ENCODE measurements around the gene LUZP2. TPM values are rescaled to one million over a fixed set of nuclear protein-coding genes. Genes with fewer than 3 reads are reported as not detected.

The LUZP2 gene
- total RNA-seq, 2 experiments from 2014 or later: not detected

DNA sequence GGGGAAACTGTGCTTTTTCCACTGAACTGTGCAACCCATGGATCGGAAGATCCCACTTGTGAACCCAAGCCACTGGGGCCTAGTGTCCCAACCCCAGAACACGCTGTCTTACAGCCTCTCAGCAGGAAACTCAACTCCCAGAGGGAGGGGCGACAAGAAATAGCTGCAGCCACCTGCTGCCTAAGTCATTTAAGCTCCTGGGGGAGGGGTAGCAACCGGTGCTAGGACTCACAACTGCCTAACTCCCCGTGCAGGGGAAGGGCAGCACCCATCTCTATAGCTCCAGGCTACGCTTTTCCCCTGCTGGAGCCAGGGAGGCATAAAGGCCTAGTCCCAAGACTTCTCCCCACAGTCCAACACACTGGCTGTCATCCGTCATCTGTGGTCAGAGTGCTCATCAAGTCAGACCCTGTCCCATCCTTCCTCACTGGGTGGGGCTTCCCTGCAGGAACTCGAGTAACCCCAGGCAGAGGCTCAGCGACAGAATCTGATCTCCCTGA, 363.0 kb downstream of the LUZP2 start:
- H3K9me2 ChIP-seq (ENCODE audit: insufficient read depth, low read length): no peaks in the 10 kb centered on the region
- H3K4me2 ChIP-seq (ENCODE audit: low read length): no peak overlapping the region; the same call in 1 of the 2 replicates
- no TSS peak for BruUV-seq (replicated peaks)
- no peak overlapping the region for H3K4me3 ChIP-seq (ENCODE audit: low read depth, low read length, poor library complexity, severe bottlenecking)
- no peaks in the 10 kb centered on the region for H3K9me3 ChIP-seq (ENCODE audit: low read length)
- no peaks in the 10 kb centered on the region for H3K79me2 ChIP-seq (ENCODE audit: insufficient read depth, low read depth, low read length)
- no peak overlapping the region; the same call in 1 of the 2 replicates for H2AFZ ChIP-seq (ENCODE audit: low read length)
- DNase-seq (ENCODE audit: low spot score): peak; percentile 58
- peaks cover 7% of the 10 kb centered on the region for H3K4me1 ChIP-seq (ENCODE audit: insufficient read depth, low read length, poor library complexity, severe bottlenecking)
- ChIA-PET CTCF (ENCODE audit: unreplicated experiment) (no interaction called here), POLR2A (interaction anchor here (0.6 kb wide), 1 partner anchor 68 kb away, joined by 5 read pairs; no protein-coding TSS in a partner anchor)
- H4K20me1 ChIP-seq (ENCODE audit: insufficient read depth, low read length): no peaks in the 10 kb centered on the region
- H3K27ac ChIP-seq (ENCODE audit: low read depth, low read length, poor library complexity, severe bottlenecking): no peak overlapping the region
- no peaks in the 10 kb centered on the region for H3K36me3 ChIP-seq (ENCODE audit: insufficient read depth, low read length)
- TF ChIP-seq, protein P1, sequence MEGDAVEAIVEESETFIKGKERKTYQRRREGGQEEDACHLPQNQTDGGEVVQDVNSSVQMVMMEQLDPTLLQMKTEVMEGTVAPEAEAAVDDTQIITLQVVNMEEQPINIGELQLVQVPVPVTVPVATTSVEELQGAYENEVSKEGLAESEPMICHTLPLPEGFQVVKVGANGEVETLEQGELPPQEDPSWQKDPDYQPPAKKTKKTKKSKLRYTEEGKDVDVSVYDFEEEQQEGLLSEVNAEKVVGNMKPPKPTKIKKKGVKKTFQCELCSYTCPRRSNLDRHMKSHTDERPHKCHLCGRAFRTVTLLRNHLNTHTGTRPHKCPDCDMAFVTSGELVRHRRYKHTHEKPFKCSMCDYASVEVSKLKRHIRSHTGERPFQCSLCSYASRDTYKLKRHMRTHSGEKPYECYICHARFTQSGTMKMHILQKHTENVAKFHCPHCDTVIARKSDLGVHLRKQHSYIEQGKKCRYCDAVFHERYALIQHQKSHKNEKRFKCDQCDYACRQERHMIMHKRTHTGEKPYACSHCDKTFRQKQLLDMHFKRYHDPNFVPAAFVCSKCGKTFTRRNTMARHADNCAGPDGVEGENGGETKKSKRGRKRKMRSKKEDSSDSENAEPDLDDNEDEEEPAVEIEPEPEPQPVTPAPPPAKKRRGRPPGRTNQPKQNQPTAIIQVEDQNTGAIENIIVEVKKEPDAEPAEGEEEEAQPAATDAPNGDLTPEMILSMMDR (conservative IDR thresholded peaks at IDR 0.05; ENCODE audit: low read length): no peak
- no peak for TF ChIP-seq EZH2phosphoT487 (IDR thresholded peaks at IDR 0.05; ENCODE audit: borderline replicate concordance, low read depth, low read length)
- intact Hi-C loops (cut with micrococcal nuclease; ENCODE audit: unreplicated experiment): no loop called here

DNA sequence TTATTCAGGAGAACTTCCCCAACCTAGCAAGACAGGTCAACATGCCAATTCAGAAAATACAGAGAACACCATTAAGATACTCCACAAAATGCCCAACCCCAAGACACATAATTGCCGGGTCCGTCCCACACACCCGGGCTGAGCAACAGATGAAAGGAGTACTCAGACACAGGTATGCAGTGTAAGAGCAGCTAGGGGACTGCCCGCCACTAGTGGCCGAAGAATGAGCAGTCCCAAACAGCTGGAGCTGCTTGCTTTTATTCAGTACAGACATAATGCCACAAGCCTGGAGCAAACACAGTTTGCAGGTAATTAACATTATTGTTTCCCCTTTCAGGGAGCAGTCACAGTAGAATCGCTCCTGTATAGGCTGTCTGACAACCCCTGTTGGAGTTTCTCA, 364.6 kb downstream of the LUZP2 start:
- intact Hi-C loops (cut with micrococcal nuclease; ENCODE audit: unreplicated experiment): no loop called here
- H3K27ac ChIP-seq (ENCODE audit: low read depth, low read length, poor library complexity, severe bottlenecking): no peak overlapping the region
- no peaks in the 10 kb centered on the region; the same call in 1 of the 2 replicates for H3K9me2 ChIP-seq (ENCODE audit: insufficient read depth, low read length)
- BruUV-seq (replicated peaks): no TSS peak
- no peaks in the 10 kb centered on the region for H3K36me3 ChIP-seq (ENCODE audit: insufficient read depth, low read length)
- POLR2A ChIA-PET: no interaction called here
- no peak overlapping the region for H2AFZ ChIP-seq (ENCODE audit: low read length)
- DNase-seq (ENCODE audit: low spot score): no peak
- no peaks in the 10 kb centered on the region for H4K20me1 ChIP-seq (ENCODE audit: insufficient read depth, low read length)
- H3K9me3 ChIP-seq (ENCODE audit: low read length): no peaks in the 10 kb centered on the region
- TF ChIP-seq, protein P1 (conservative IDR thresholded peaks at IDR 0.05; ENCODE audit: low read length): no peak
- TF ChIP-seq EZH2phosphoT487 (IDR thresholded peaks at IDR 0.05; ENCODE audit: borderline replicate concordance, low read depth, low read length): no peak
- no peak overlapping the region for H3K4me3 ChIP-seq (ENCODE audit: low read depth, low read length, poor library complexity, severe bottlenecking)
- CTCF ChIA-PET (ENCODE audit: unreplicated experiment): no interaction called here
- no peaks in the 10 kb centered on the region for H3K79me2 ChIP-seq (ENCODE audit: insufficient read depth, low read depth, low read length)
- H3K4me2 ChIP-seq (ENCODE audit: low read length): no peak overlapping the region
- H3K4me1 ChIP-seq (ENCODE audit: insufficient read depth, low read length, poor library complexity, severe bottlenecking): peaks cover 7% of the 10 kb centered on the region

DNA sequence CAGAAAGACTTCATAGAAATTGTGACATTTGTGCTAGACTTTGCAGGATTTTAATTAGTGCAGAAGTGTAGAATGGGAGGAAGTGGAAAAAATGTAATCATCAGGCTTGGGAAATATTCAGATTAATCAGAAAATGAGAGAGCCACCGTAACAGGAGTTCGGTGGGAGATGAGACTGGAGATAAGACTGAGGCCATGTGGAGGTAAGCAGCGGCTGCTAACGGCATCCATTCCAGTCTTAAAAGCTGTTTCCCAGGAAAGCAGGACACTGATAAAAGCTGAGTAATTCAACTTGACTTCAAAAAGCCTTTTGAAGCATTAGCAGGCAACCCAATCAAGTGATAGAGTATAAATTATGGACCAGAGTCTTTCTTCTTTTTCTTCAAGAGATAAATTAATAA, 369.9 kb downstream of the LUZP2 start:
- POLR2A ChIA-PET: no interaction called here
- TF ChIP-seq, protein P1 (conservative IDR thresholded peaks at IDR 0.05; ENCODE audit: low read length): no peak
- no peak for TF ChIP-seq EZH2phosphoT487 (IDR thresholded peaks at IDR 0.05; ENCODE audit: borderline replicate concordance, low read depth, low read length)
- intact Hi-C loops (cut with micrococcal nuclease; ENCODE audit: unreplicated experiment): no loop called here
- H3K27ac ChIP-seq (ENCODE audit: low read depth, low read length, poor library complexity, severe bottlenecking): no peak overlapping the region
- no peaks in the 10 kb centered on the region for H3K4me1 ChIP-seq (ENCODE audit: insufficient read depth, low read length, poor library complexity, severe bottlenecking)
- no peak overlapping the region for H3K4me3 ChIP-seq (ENCODE audit: low read depth, low read length, poor library complexity, severe bottlenecking)
- DNase-seq (ENCODE audit: low spot score): no peak
- no peak overlapping the region for H2AFZ ChIP-seq (ENCODE audit: low read length)
- no peaks in the 10 kb centered on the region; the same call in 1 of the 2 replicates for H3K9me2 ChIP-seq (ENCODE audit: insufficient read depth, low read length)
- H3K9me3 ChIP-seq (ENCODE audit: low read length): no peaks in the 10 kb centered on the region
- H3K36me3 ChIP-seq (ENCODE audit: insufficient read depth, low read length): no peaks in the 10 kb centered on the region
- no peaks in the 10 kb centered on the region for H3K79me2 ChIP-seq (ENCODE audit: insufficient read depth, low read depth, low read length)
- no peaks in the 10 kb centered on the region for H4K20me1 ChIP-seq (ENCODE audit: insufficient read depth, low read length)
- no TSS peak for BruUV-seq (replicated peaks)
- CTCF ChIA-PET (ENCODE audit: unreplicated experiment): no interaction called here
- no peak overlapping the region for H3K4me2 ChIP-seq (ENCODE audit: low read length)
